ENCODE data around the gene CDC25B.

DNA sequence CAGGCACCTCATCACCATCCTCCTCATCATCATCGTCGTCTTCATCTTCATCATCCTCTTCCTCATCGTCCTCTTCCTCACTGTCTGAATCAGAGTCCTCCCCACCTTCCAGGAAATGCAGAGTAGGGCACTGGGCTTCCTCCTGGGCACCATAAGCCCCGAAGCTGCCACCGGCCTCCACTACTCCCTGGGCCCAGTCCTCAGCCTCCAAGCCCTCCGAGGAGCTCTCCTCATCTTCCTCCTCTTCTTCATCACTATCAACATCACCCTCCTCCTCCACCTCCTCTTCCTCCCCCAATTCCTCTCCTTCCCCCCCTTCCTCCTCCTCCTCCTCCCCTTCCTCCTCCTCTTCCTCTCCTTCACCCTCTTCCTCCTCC is 11.3 kb upstream of the CDC25B start:
- TF ChIP-seq POLR2A (IDR thresholded peaks at IDR 0.05; ENCODE audit: extremely low read depth, insufficient read length) (no peak), MYC (IDR thresholded peaks at IDR 0.05; ENCODE audit: low read depth, low read length) (no peak)
- TF ChIP-seq, protein P1, sequence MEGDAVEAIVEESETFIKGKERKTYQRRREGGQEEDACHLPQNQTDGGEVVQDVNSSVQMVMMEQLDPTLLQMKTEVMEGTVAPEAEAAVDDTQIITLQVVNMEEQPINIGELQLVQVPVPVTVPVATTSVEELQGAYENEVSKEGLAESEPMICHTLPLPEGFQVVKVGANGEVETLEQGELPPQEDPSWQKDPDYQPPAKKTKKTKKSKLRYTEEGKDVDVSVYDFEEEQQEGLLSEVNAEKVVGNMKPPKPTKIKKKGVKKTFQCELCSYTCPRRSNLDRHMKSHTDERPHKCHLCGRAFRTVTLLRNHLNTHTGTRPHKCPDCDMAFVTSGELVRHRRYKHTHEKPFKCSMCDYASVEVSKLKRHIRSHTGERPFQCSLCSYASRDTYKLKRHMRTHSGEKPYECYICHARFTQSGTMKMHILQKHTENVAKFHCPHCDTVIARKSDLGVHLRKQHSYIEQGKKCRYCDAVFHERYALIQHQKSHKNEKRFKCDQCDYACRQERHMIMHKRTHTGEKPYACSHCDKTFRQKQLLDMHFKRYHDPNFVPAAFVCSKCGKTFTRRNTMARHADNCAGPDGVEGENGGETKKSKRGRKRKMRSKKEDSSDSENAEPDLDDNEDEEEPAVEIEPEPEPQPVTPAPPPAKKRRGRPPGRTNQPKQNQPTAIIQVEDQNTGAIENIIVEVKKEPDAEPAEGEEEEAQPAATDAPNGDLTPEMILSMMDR (IDR thresholded peaks at IDR 0.05; ENCODE audit: low read depth, low read length): no peak
- TF ChIP-seq, protein P2, sequence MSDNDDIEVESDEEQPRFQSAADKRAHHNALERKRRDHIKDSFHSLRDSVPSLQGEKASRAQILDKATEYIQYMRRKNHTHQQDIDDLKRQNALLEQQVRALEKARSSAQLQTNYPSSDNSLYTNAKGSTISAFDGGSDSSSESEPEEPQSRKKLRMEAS (IDR thresholded peaks at IDR 0.05; ENCODE audit: low read depth, low read length): no peak

Measured in NB4 (cell line).